GM19193 (cell line): ENCODE results near the gene LRBA.

ENCODE experiments used
- POLR2A ChIP-seq: IDR thresholded peaks from 4 replicates; pipeline ENCODE4 v1.6.1; 2011; ENCODE audit not compliant: insufficient read depth, insufficient read length; ENCODE audit errors: extremely low read depth

LRBA gene

DNA sequence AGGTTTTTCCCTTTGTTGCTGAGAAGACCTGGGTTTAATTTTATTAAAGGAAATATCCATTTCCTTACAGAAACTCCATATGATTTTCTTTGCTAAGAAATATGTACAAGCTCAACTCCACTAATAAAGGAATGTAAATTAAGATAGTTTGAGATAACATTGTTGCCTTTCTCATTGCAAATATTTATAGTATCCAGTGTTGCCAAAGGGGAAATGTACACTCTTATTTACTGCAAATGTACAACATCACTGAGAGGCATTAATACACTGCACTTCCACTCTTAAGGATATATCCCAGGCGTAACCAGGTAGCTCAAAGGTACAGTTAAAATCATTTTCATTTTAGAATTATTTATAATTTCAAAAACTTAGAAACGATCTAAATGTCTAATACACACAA, 7.5 kb upstream of the LRBA start:
- TF ChIP-seq POLR2A = no peak

DNA sequence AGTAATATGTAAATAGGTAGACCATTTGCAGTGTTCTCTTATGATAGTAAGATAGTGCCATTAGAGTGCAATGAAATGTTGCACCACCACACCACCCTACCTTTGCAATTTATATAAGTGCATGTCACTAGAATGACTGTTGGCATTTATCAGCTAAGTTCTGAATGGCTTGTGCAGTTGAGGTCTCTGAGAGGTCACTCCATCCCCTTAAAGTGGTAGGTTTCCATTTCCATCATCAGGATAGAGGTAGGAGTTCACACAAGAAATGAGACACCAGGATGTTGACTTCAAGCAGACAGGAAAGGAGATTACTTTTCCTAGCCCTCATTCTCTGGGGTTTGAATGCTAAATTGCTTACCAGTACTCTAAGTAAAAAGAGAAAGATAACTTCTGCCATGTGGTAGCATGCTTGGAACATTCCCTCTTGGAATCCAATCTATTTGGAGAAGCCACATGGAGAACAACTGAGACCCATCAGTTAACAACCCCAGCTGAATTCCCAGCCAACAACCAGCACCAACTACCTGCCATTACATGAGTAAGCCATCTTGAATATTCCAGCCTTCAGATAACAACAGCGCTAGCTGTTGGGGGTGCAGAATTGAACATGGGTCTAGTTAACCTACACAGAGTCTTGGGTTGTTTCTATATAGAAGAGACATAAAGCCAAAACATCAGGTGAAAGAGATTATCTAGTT, 6.7 kb upstream of the LRBA start:
- TF ChIP-seq POLR2A = no peak

DNA sequence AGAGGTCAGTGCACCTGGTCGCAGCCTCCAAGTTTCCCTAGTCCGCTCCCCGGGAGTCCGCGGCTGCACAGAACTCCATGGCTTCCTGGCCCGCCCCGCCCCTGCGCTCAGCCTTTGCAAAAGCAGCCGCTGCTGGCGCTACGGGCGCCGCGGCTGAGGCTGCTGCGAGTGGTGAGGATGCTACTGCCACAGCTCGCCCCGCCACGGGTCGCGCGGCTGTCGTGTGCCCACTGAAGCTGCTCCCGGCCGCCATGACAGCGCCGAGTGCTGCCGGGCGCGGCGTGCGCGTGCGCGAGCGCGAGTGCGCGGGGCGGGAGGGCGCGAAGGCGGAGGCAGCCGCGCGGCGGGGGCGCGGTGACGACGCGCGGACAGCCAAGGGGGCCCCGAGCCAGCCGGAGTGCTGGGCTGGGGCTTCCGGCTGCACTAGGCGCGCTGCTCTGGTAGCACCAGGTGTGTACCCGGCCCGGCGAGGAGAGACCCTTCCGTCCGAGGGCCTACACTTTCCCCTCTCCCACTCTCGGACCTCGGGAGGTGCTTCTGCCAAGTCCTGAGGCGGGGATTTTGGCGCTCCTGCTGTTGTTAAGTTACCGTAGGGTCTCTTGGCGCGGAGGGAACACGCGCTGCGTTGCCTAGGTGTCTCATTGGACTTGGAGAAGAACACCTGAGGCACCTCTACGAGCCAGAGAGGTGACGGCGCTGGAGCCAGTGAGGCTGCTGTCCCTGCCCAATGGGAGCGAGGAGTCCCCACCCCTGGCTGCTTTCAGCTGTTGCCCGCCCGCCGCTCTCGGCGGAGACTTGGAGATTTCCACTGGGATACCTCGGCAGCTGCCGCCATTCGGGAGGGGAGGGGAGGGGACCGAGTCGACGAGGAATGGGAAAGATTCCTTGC, 619 bp upstream of the LRBA start:
- TF ChIP-seq POLR2A = peak; percentile 97

DNA sequence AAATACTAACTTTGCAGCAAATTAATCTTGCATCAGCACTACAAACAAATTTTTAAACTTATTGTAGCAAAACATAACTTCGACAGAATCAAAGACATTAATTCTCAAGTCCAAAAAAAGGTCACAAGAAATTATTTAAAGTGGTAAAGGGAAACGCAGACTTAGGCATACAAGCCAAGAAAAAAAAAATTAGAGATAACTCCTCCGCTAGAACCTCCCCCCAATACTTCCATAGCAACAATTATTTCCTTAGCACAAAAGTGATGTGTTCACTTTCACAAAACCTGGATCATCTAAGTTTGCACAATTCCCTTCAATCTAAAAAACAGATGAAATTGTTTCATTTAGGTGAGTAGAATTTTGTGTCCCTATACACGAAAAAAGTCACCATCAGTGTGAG, 1.1 kb downstream of the LRBA start:
- TF ChIP-seq POLR2A = no peak

- no peak for TF ChIP-seq POLR2A
These were observed 1.6 kb downstream of the LRBA start for GRCh38 chr4:151013491-151013890.

DNA sequence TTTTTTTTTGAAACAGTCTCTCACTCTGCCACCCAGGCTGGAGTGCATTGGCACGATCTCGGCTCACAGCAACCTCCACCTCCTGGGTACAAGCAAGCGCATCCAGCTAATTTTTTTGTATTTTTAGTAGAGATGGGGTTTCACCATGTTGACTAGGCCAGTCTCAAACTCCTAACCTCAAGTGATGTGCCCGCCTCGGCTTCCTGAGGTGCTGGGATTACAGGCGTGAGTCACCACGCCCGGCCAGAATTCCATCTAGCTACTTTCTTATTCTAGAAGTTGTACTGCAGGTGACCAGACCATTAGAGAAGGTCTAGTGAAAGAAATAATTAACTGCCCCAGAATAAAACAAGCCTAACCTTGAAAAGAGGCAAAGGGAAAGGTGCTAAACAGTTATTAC, 2.3 kb downstream of the LRBA start:
- TF ChIP-seq POLR2A = no peak

GRCh38 chr4:151012376-151012775, 2.7 kb downstream of the LRBA start:
- no peak for TF ChIP-seq POLR2A

DNA sequence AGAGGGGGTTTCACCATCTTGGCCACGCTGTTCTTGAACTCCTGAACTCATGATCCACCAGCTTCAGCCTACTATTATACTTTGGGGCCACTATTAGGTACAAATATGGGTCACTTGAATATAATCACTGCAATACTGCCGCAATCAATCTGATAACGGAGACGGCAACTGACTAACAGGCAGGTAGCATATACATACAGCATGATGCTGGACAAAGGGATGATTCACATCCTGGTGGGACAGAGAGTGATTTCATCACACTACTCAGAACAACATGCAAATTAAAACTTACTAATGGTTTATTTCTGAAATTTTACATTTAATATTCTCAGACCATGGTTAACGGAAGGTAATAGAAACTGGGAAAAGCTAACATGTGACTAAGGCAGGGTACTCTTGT, 10.9 kb downstream of the LRBA start:
- no peak for TF ChIP-seq POLR2A

GRCh38 chr4:151000747-151001429, 14.2 kb downstream of the LRBA start:
- no peak for TF ChIP-seq POLR2A

GRCh38 chr4:150999086-150999485, 16.0 kb downstream of the LRBA start:
- no peak for TF ChIP-seq POLR2A

GRCh38 chr4:150997141-150997540, 17.9 kb downstream of the LRBA start:
- no peak for TF ChIP-seq POLR2A

DNA sequence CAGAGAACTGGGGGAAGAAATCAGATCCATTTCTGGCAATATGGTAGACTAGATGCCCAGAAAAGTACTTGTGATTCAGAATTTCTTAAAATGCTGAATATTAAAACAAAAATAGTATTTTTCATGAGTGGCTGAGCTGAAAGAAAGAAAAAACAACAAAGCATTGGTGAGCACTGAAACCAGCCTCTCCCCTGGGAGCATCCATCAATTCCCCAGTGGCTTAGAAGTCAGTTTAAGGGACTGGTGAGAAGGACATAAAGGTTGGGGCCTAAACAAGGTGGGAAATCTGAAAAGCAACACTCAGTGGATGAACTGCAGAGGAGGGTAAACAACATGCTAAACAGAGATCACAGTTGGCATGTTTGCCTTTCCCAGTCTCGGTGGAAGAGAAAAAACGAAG, 20.4 kb downstream of the LRBA start:
- no peak for TF ChIP-seq POLR2A

DNA sequence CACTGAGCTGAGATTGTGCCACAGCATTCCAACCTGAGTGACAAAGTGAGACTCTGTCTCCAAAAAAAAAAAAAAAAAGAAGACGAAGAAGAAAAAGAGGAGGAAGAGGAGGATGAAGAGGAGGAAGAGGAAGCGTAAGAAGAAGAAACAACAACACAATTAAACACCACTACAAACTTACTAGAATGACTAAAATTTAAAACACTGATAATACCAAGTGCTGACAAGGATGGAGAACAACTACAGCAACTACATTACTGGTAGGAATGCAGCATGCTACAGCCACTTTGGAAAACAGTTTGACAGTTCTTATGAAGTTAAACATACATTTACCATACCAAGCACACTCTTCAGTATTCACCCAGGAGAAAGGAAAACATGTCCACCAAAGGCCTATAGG, 24.1 kb downstream of the LRBA start:
- TF ChIP-seq POLR2A = no peak

GRCh38 chr4:150990250-150990649, 24.8 kb downstream of the LRBA start:
- TF ChIP-seq POLR2A = no peak

DNA sequence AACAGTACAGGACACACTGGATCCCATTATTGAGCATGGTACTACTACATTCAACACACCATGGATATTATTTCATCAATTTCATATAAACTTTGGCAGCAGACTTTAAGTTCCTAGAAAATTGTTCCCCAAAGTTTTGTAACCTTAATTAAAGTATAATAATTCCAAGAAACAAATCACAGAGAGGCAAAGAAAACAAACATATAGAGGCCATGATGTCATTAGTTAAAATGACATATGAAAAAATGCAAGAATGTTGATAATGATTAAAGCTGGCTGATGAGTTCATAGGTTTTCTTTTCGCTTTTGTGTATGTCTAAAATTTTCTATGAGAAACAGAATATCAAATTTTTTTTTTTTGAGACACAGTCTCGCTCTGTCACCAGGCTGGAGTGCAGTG, 26.8 kb downstream of the LRBA start:
- TF ChIP-seq POLR2A = no peak

DNA sequence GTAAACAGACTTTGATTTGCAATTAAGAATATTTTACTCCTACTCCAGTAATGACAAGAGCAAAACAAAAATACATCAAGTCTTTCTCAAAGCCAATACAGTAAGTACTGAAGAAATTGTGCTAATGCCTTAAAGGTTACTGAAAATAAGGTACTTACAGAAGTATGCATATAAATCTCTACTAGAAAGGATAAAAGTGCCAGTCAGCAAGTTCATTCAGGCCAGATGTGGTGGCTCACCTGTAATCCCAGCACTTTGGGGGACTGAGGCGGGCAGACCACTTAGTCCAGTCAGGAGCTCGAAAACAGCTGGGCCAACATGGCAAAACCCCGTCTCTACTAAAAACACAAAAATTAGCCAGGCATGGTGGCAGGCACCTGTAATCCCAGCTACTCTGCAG, 27.9 kb downstream of the LRBA start:
- no peak for TF ChIP-seq POLR2A

DNA sequence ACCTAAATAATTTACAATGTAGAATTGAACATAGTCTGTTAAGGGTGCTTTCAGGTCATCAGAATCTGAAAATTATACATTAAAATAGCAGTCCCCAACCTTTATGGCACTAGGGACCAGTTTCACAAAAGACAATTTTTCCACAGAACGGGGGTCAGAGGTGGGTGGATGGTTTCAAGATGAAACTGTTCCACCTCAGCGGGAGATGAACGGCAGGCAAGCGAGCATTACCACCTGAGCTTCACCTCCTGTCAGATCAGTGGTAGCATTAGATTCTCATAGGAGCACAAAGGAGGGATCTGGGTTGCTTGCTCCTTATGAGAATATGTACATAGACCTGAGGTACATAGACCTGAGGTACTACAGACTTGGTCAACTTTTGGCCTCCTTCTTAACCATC, 29.0 kb downstream of the LRBA start:
- no peak for TF ChIP-seq POLR2A

DNA sequence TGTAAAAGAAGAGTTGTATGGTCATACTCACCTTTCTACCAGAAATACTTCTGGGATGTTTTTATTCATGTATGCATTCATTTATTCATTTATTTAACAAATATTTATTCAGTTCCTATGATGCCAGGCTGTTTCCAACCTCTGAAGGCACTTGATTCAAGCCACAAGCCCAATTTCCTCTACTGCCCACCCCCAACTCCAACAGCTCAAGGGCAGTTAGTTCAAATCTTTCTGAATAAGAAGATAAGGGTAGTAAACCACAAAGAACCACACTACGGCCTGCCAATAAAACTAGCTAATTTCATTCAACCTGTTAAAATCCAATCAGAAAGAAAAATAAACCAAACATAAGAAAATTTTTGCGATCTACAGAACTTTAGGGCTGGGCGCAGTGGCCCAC, 31.2 kb downstream of the LRBA start:
- TF ChIP-seq POLR2A = no peak
